Gastroesophageal sphincter (tissue), 3 donors: Measurements from ENCODE around the gene PHF23.

Experiments used
- CTCF ChIP-seq, 4 experiments: fragments of 200-600 bp in 2 of 4; fragments of 450-650 bp in 2 of 4; sonication (generic) in 1 of 4; IDR thresholded peaks; one replicate each; pipeline ENCODE4 v1.5.1; 2017 to 2019; ENCODE audit warnings: antibody characterized with exemption in 4 of 4, mild to moderate bottlenecking in 2 of 4, moderate library complexity in 2 of 4
- POLR2A ChIP-seq, 2 donors: fragments of 450-650 bp; IDR thresholded peaks; one replicate each; pipeline ENCODE4 v1.6.1; 2017; ENCODE audit warnings: antibody characterized with exemption in 2 of 2, mild to moderate bottlenecking in 2 of 2, moderate library complexity in 1 of 2
- POLR2AphosphoS5 ChIP-seq: sonication (generic); formaldehyde crosslinking; IDR thresholded peaks from one replicate; pipeline ENCODE4 v1.6.1; 2017; ENCODE audit warnings: antibody characterized with exemption

- no peak for TF ChIP-seq POLR2A (IDR thresholded peaks at IDR 0.05)
- no peak for TF ChIP-seq CTCF (IDR thresholded peaks at IDR 0.05)
- TF ChIP-seq POLR2AphosphoS5 = no peak
Measured at GRCh38 chr17:7219229-7219811, 19.9 kb downstream of the PHF23 start.
